HepG2 (cell line): Measurements from ENCODE around the gene FANCM. TPM values are rescaled to one million over a fixed set of nuclear protein-coding genes. Genes with fewer than 3 reads are reported as not detected.

Experiments
- ATF7-NPFF ChIP-seq: sonication (generic); formaldehyde crosslinking; IDR thresholded peaks from 2 replicates; pipeline ENCODE4 v1.8.1; 2023; ENCODE audit warnings: mild to moderate bottlenecking, low read depth, missing genetic modification reagents, moderate library complexity
- ELF3 ChIP-seq: IDR thresholded peaks from 2 replicates; pipeline ENCODE4 v1.6.1; 2016; ENCODE audit warnings: missing genetic modification reagents, missing compliant biosample characterization
- ISX ChIP-seq: sonication (generic); formaldehyde crosslinking; conservative IDR thresholded peaks from 2 replicates; pipeline ENCODE4 v1.5.0; 2020; ENCODE audit warnings: missing genetic modification reagents
- KLF15 ChIP-seq: sonication (generic); formaldehyde crosslinking; IDR thresholded peaks from 2 replicates; pipeline ENCODE4 v1.8.1; 2023; ENCODE audit warnings: borderline replicate concordance, mild to moderate bottlenecking, inconsistent platforms, missing genetic modification reagents, mixed read lengths
- MXD4 ChIP-seq: IDR thresholded peaks from 2 replicates; pipeline ENCODE4 v1.6.1; 2016; ENCODE audit warnings: mild to moderate bottlenecking, missing biosample characterization, missing genetic modification reagents
- NFE2 ChIP-seq: sonication (generic); formaldehyde crosslinking; IDR thresholded peaks from 2 replicates; pipeline ENCODE4 v1.4.0; 2020; ENCODE audit warnings: missing genetic modification reagents
- NKX3-1 ChIP-seq: sonication (generic); formaldehyde crosslinking; IDR thresholded peaks from 2 replicates; pipeline ENCODE4 v1.5.0; 2020; ENCODE audit warnings: missing genetic modification reagents
- PAF1 ChIP-seq: IDR thresholded peaks from 2 replicates; pipeline ENCODE4 v1.6.1; 2016; ENCODE audit warnings: missing genetic modification reagents, missing compliant biosample characterization
- RAD51 ChIP-seq: fragments of 450-650 bp; IDR thresholded peaks from 2 replicates; pipeline ENCODE4 v1.6.1; 2016; ENCODE audit warnings: borderline replicate concordance
- REPIN1 ChIP-seq: sonication (generic); formaldehyde crosslinking; IDR thresholded peaks from 2 replicates; pipeline ENCODE4 v1.8.0; 2022; ENCODE audit warnings: missing genetic modification reagents, low read depth, mild to moderate bottlenecking, borderline replicate concordance
- RFXAP ChIP-seq: sonication (generic); formaldehyde crosslinking; IDR thresholded peaks from 2 replicates; pipeline ENCODE4 v1.4.0; 2020; ENCODE audit warnings: missing genetic modification reagents, borderline replicate concordance
- SIN3B ChIP-seq: fragments of 150-350 bp; IDR thresholded peaks from 2 replicates; pipeline ENCODE4 v1.6.1; 2014; ENCODE audit warnings: low read length
- SMAD3 ChIP-seq: sonication (generic); formaldehyde crosslinking; IDR thresholded peaks from 2 replicates; pipeline ENCODE4 v1.4.0; 2020; ENCODE audit warnings: missing genetic modification reagents
- SNAPC2 ChIP-seq: sonication (generic); formaldehyde crosslinking; IDR thresholded peaks from 2 replicates; pipeline ENCODE4 v1.8.1; 2022; ENCODE audit warnings: mild to moderate bottlenecking, missing genetic modification reagents
- U2AF1 ChIP-seq: fragments of 200-400 bp; formaldehyde crosslinking; optimal IDR thresholded peaks from 2 replicates; pipeline ENCODE3; 2017; ENCODE audit warnings: mild to moderate bottlenecking, low read depth, low read length
- ZKSCAN8 ChIP-seq: IDR thresholded peaks from 2 replicates; pipeline ENCODE4 v1.6.1; 2016; ENCODE audit warnings: borderline replicate concordance, missing genetic modification reagents, missing compliant biosample characterization
- ZNF430 ChIP-seq: sonication (generic); formaldehyde crosslinking; IDR thresholded peaks from 2 replicates; pipeline ENCODE4 v1.9.0; 2021; ENCODE audit warnings: mild to moderate bottlenecking, missing genetic modification reagents
- ZNF589 ChIP-seq: sonication (generic); formaldehyde crosslinking; conservative IDR thresholded peaks from 2 replicates; pipeline ENCODE4 v1.8.0; 2022; ENCODE audit warnings: mild to moderate bottlenecking, moderate library complexity, missing genetic modification reagents
- ZNF615 ChIP-seq: sonication (generic); formaldehyde crosslinking; IDR thresholded peaks from 2 replicates; pipeline ENCODE4 v1.5.0; 2020; ENCODE audit warnings: mild to moderate bottlenecking, missing genetic modification reagents, borderline replicate concordance
- ZNF724P ChIP-seq: sonication (generic); formaldehyde crosslinking; IDR thresholded peaks from 2 replicates; pipeline ENCODE4 v1.8.0; 2022; ENCODE audit warnings: missing genetic modification reagents, borderline replicate concordance
- ZSCAN9 ChIP-seq: IDR thresholded peaks from 2 replicates; pipeline ENCODE4 v1.6.1; 2016; ENCODE audit warnings: borderline replicate concordance
- polyA plus RNA-seq, 8 experiments: library from polyadenylated mRNA; depleted of rRNA in 3 of 8; stranded (reverse) in 7 of 8; unstranded in 1 of 8; fragments of >200 nt; fragmentation: Illumina TruSeq in 4 of 8; extraction: Trizol in 4 of 8; gene quantifications; 2 replicates each; pipeline versions ENCODE4 v1.2.1 to v1.2.3, GENCODE V29; 2011 to 2016; ENCODE audit warnings: low read depth in 4 of 8, missing spikeins in 1 of 8, mixed read lengths in 1 of 8; ENCODE audit not compliant: insufficient read depth in 1 of 8
- total RNA-seq, 5 experiments: library from RNA; depleted of rRNA; stranded (reverse); fragments of >200 nt; fragmentation: Illumina TruSeq; extraction: Trizol; gene quantifications; 2 replicates each; pipeline ENCODE4 v1.2.3, GENCODE V29; 2016; ENCODE audit warnings: low read depth in 1 of 5
- TF ChIP-seq, protein P1 (sequence below): sonication (generic); formaldehyde crosslinking; IDR thresholded peaks from 2 replicates; pipeline ENCODE4 v1.8.1; 2023; ENCODE audit warnings: mild to moderate bottlenecking, inconsistent platforms, moderate library complexity, missing genetic modification reagents, borderline replicate concordance
- TF ChIP-seq, protein P2 (sequence below): sonication (generic); formaldehyde crosslinking; conservative IDR thresholded peaks from 2 replicates; pipeline ENCODE4 v1.5.0; 2020; ENCODE audit warnings: missing genetic modification reagents
- TF ChIP-seq, protein P3 (sequence below): IDR thresholded peaks from 2 replicates; pipeline ENCODE4 v1.6.1; 2016

Gene FANCM
- total and polyA plus RNA-seq, 2 of the 13 experiments (the other 11 are each of a cell fraction or from before 2014, with no cell fraction given): 2.6 to 10.4 TPM

DNA sequence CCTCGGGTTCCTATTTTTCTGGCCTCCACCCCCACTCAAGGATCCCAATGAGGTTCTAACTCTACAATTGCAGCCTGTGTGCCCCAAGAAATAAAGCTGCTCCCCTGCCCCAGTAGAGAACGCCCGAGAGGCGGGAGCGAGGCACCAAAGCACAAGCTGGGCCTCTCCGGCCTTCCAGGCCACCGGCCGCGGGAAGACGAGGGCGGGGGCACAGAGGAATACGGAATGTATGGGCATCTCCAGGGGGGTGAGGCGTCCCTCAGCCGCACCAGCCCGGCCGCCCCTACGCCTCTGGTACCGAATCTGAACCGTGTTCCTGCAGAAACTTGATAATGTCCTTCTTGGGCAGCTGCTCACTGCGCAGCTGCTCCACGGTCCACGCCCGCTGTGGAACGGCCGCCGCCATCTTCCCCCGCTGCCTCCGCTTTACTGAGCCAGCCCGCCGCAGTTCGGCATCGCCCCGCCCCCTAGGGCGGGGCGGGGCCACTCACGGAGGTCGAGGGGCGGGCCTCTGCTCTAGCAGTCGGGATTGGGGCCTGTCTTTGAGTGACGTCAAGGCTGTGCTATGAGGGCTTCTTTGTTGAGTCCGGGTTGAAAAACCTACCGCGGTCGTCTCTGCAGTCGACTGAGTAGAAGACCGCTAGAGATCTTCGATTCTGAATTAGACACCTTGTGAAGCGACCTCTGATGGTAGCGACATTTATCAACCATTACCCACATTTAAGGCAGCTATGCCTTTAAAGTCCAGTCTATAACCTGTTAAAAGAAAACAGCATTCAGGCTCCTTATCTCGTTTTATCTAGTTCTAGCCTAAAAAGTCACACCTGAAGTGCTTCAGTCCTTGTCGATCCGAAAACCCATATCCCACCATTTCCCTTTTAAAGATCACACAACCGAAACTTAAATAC lies 1.4 kb upstream of the FANCM start, which contains the start of gene FKBP3 (continued):
- TF ChIP-seq SMAD3 (CRISPR knock-in tag) (no peak), U2AF1 (no peak), REPIN1 (CRISPR knock-in tag) (peak; percentile 58; the same call in 1 of the 2 replicates), ZNF615 (no peak), ELF3 (CRISPR knock-in tag) (no peak), SNAPC2 (CRISPR knock-in tag) (no peak), ZKSCAN8 (CRISPR knock-in tag) (0 out of 2 replicates have a peak, but pooled peaks have one; percentile 16), ISX (CRISPR knock-in tag) (no peak), SIN3B (0 out of 2 replicates have a peak, but pooled peaks have one; percentile 62), NFE2 (CRISPR knock-in tag) (no peak), PAF1 (no peak), ZNF430 (CRISPR knock-in tag) (no peak), RAD51 (no peak), ZNF589 (CRISPR knock-in tag) (no peak), ATF7-NPFF (CRISPR knock-in tag) (no peak), ZSCAN9 (CRISPR knock-in tag) (no peak; the same call in 1 of the 2 replicates), KLF15 (CRISPR knock-in tag) (no peak), NKX3-1 (CRISPR knock-in tag) (no peak), MXD4 (peak; percentile 35; the same call in 1 of the 2 replicates), ZNF724P (CRISPR knock-in tag) (no peak), RFXAP (CRISPR knock-in tag) (no peak)
- TF ChIP-seq, protein P1, sequence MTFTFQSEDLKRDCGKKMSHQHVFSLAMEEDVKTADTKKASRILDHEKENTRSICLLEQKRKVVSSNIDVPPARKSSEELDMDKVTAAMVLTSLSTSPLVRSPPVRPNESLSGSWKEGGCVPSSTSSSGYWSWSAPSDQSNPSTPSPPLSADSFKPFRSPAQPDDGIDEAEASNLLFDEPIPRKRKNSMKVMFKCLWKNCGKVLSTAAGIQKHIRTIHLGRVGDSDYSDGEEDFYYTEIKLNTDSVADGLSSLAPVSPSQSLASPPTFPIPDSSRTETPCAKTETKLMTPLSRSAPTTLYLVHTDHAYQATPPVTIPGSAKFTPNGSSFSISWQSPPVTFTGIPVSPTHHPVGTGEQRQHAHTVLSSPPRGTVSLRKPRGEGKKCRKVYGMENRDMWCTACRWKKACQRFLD (CRISPR knock-in tag): no peak; the same call in 1 of the 2 replicates
- TF ChIP-seq, protein P2, sequence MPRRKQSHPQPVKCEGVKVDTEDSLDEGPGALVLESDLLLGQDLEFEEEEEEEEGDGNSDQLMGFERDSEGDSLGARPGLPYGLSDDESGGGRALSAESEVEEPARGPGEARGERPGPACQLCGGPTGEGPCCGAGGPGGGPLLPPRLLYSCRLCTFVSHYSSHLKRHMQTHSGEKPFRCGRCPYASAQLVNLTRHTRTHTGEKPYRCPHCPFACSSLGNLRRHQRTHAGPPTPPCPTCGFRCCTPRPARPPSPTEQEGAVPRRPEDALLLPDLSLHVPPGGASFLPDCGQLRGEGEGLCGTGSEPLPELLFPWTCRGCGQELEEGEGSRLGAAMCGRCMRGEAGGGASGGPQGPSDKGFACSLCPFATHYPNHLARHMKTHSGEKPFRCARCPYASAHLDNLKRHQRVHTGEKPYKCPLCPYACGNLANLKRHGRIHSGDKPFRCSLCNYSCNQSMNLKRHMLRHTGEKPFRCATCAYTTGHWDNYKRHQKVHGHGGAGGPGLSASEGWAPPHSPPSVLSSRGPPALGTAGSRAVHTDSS (CRISPR knock-in tag): no peak
- TF ChIP-seq, protein P3, sequence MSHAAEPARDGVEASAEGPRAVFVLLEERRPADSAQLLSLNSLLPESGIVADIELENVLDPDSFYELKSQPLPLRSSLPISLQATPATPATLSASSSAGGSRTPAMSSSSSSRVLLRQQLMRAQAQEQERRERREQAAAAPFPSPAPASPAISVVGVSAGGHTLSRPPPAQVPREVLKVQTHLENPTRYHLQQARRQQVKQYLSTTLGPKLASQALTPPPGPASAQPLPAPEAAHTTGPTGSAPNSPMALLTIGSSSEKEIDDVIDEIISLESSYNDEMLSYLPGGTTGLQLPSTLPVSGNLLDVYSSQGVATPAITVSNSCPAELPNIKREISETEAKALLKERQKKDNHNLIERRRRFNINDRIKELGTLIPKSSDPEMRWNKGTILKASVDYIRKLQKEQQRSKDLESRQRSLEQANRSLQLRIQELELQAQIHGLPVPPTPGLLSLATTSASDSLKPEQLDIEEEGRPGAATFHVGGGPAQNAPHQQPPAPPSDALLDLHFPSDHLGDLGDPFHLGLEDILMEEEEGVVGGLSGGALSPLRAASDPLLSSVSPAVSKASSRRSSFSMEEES (CRISPR knock-in tag): peak; percentile 59; the same call in 1 of the 2 replicates
